DND-41 (cell line): ENCODE data around the gene RBM20.

Experiments
- CTCF ChIP-seq: IDR thresholded peaks from 2 replicates; pipeline ENCODE4 v1.5.1; 2012; ENCODE audit warnings: borderline replicate concordance, low read length, moderate library complexity, mild to moderate bottlenecking; ENCODE audit not compliant: poor library complexity, severe bottlenecking; ENCODE audit errors: extremely low read depth
- EZH2 ChIP-seq: IDR thresholded peaks from 3 replicates; pipeline ENCODE4 v1.6.1; 2012; ENCODE audit warnings: borderline replicate concordance, low read depth, mild to moderate bottlenecking, moderate library complexity, low read length, inconsistent platforms; ENCODE audit not compliant: severe bottlenecking

- TF ChIP-seq CTCF = no peak
- no peak for TF ChIP-seq EZH2
Measured at GRCh38 chr10:110756876-110757275, 112.7 kb downstream of the RBM20 start.
